Adrenal gland (tissue), 5 donors: ENCODE data around the gene NFKBIZ.

Experiments used
- POLR2A ChIP-seq, 2 donors: fragments of 450-650 bp; IDR thresholded peaks; one replicate each; pipeline ENCODE4 v1.6.1; 2017; ENCODE audit warnings: antibody characterized with exemption in 2 of 2, mild to moderate bottlenecking in 2 of 2, moderate library complexity in 1 of 2
- TF ChIP-seq, protein P1 (sequence below), 6 experiments: fragments of 450-650 bp in 4 of 6; fragments of 200-600 bp in 2 of 6; sonication (generic) in 1 of 6; IDR thresholded peaks; 1 replicate in 5 of 6; 2 replicates in 1 of 6; pipeline versions ENCODE4 v1.5.1 to v1.8.0; 2016 to 2021; ENCODE audit warnings: antibody characterized with exemption in 6 of 6, mild to moderate bottlenecking in 2 of 6, moderate library complexity in 1 of 6
- donor health status: DM: no; HTN: no; CAD: no.

DNA sequence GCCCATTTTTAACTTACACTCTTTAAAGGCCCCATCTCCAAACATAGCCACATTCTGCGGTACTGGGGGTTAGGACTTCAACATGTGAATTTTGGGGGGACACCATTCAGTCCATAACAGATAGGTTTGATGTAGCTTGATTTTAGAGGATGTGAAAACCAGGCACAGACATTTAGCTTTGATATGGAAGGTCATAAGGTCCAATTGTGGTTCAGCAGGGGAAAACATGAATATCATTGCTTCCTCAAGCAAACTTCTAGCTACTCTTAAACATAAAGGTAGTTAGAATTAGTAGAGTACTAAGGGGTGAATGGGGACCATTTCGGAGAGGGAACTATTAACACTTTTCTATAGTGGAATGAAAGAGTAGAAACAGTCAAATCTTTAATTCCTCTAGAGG is 13.6 kb upstream of the NFKBIZ start:
- TF ChIP-seq, protein P1, sequence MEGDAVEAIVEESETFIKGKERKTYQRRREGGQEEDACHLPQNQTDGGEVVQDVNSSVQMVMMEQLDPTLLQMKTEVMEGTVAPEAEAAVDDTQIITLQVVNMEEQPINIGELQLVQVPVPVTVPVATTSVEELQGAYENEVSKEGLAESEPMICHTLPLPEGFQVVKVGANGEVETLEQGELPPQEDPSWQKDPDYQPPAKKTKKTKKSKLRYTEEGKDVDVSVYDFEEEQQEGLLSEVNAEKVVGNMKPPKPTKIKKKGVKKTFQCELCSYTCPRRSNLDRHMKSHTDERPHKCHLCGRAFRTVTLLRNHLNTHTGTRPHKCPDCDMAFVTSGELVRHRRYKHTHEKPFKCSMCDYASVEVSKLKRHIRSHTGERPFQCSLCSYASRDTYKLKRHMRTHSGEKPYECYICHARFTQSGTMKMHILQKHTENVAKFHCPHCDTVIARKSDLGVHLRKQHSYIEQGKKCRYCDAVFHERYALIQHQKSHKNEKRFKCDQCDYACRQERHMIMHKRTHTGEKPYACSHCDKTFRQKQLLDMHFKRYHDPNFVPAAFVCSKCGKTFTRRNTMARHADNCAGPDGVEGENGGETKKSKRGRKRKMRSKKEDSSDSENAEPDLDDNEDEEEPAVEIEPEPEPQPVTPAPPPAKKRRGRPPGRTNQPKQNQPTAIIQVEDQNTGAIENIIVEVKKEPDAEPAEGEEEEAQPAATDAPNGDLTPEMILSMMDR (IDR thresholded peaks at IDR 0.05) = no peak
- TF ChIP-seq POLR2A (IDR thresholded peaks at IDR 0.05) = no peak
